COR-L47 (cell line): ENCODE measurements around the gene TBC1D28.
"Not testable (repeated sequence)": the region's sequence is repeated elsewhere in the genome, so short reads cannot be mapped to it uniquely, and the experiment has no call there.

Experiments used
- DNase-seq: peaks from one replicate; lab custom pipeline; 2025; lab: John Stamatoyannopoulos, UW

Gene TBC1D28

GRCh38 chr17:18613016-18613415 lies 31.2 kb downstream of the TBC1D28 start:
- not testable (repeated sequence) for DNase-seq

- DNase-seq: not testable (repeated sequence)
Observed at GRCh38 chr17:18593138-18593537, 51.1 kb downstream of the TBC1D28 start.
